BE2C (cell line): ENCODE data around the gene COA5.
"Not testable (repeated sequence)": the region's sequence is repeated elsewhere in the genome, so short reads cannot be mapped to it uniquely, and the experiment has no call there.

Experiments
- DNase-seq: peaks from one replicate; pipeline ENCODE4 v3.0.0-alpha.2; 2020
- H3K27me3 ChIP-seq: fragments of 250-450 bp; sonication (Bioruptor Pico); 2 replicates; pipeline ENCODE4 v1.5.1; 2020; ENCODE audit warnings: mild to moderate bottlenecking
- H3K36me3 ChIP-seq: fragments of 250-450 bp; sonication (Bioruptor Pico); 2 replicates; pipeline ENCODE4 v1.5.1; 2020; ENCODE audit warnings: mild to moderate bottlenecking
- H3K4me1 ChIP-seq: fragments of 250-450 bp; sonication (Bioruptor Pico); 2 replicates; pipeline ENCODE4 v1.5.1; 2020
- H3K4me3 ChIP-seq: 2 replicates; pipeline ENCODE4 v1.5.1; 2011; ENCODE audit warnings: low read depth, low read length
- H3K9me3 ChIP-seq: fragments of 250-450 bp; sonication (Bioruptor Pico); 2 replicates; pipeline ENCODE4 v1.5.1; 2020
- CTCF ChIP-seq: IDR thresholded peaks from 2 replicates; pipeline ENCODE4 v1.5.1; 2012; ENCODE audit warnings: mild to moderate bottlenecking, low read depth, low read length

Gene COA5

GRCh38 chr2:98601532-98602132, 6.7 kb downstream of the COA5 start:
- Histone ChIP-seq H3K9me3 (no peaks in the 10 kb centered on the region), H3K36me3 (peaks cover 2% of the 10 kb centered on the region; the same call in 1 of the 2 replicates), H3K4me3 (no peak overlapping the region), H3K27me3 (no peaks in the 10 kb centered on the region), H3K4me1 (no peaks in the 10 kb centered on the region)
- peak; percentile 34 for DNase-seq
- peak; percentile 69 for TF ChIP-seq CTCF

GRCh38 chr2:98598781-98599428, 9.4 kb downstream of the COA5 start:
- H3K36me3 ChIP-seq: peaks cover 2% of the 10 kb centered on the region; the same call in 1 of the 2 replicates
- no peak overlapping the region for H3K4me3 ChIP-seq
- DNase-seq: no peak

GRCh38 chr2:98594665-98595064, 13.6 kb downstream of the COA5 start:
- H3K4me1 ChIP-seq, H3K36me3 ChIP-seq, H3K27me3 ChIP-seq, H3K4me3 ChIP-seq, H3K9me3 ChIP-seq, DNase-seq: not testable (repeated sequence)

More at GRCh38 chr2:98598781-98599428, 9.4 kb downstream of the COA5 start:
- no peaks in the 10 kb centered on the region for H3K27me3 ChIP-seq
- no peak for TF ChIP-seq CTCF
- H3K4me1 ChIP-seq: no peaks in the 10 kb centered on the region
- no peaks in the 10 kb centered on the region for H3K9me3 ChIP-seq

- DNase-seq: no peak
- TF ChIP-seq CTCF: no peak
- Histone ChIP-seq H3K27me3 (no peaks in the 10 kb centered on the region), H3K9me3 (no peaks in the 10 kb centered on the region), H3K36me3 (no peaks in the 10 kb centered on the region), H3K4me3 (no peak overlapping the region), H3K4me1 (no peaks in the 10 kb centered on the region)
Measured at GRCh38 chr2:98592565-98592964, 15.7 kb downstream of the COA5 start.

GRCh38 chr2:98589489-98589888, 18.8 kb downstream of the COA5 start:
- no peak for TF ChIP-seq CTCF
- Histone ChIP-seq H3K4me3 (no peak overlapping the region), H3K4me1 (no peaks in the 10 kb centered on the region), H3K27me3 (no peaks in the 10 kb centered on the region), H3K36me3 (no peaks in the 10 kb centered on the region), H3K9me3 (no peaks in the 10 kb centered on the region)
- no peak for DNase-seq

GRCh38 chr2:98588880-98589431, 19.4 kb downstream of the COA5 start:
- no peaks in the 10 kb centered on the region for H3K27me3 ChIP-seq
- DNase-seq: no peak
- H3K4me1 ChIP-seq: no peaks in the 10 kb centered on the region
- no peak overlapping the region for H3K4me3 ChIP-seq
- no peaks in the 10 kb centered on the region for H3K9me3 ChIP-seq
- H3K36me3 ChIP-seq: no peaks in the 10 kb centered on the region
- TF ChIP-seq CTCF: no peak
